H1 (cell line): ENCODE data around the gene ATG16L1. TPM values are rescaled to one million over a fixed set of nuclear protein-coding genes. Genes with fewer than 3 reads are reported as not detected.

ENCODE experiments used
- CTCF ChIA-PET: fragments of 300-600 bp; sonication (Branson Sonifier 250); formaldehyde crosslinking; loops from one replicate; lab custom pipeline; 2021; ENCODE audit not compliant: partially characterized antibody; lab: Charles Lee
- POLR2A ChIA-PET: fragments of 300-600 bp; sonication (Branson Sonifier 250); formaldehyde crosslinking; loops from one replicate; lab custom pipeline; 2021; ENCODE audit warnings: inconsistent platforms; ENCODE audit not compliant: partially characterized antibody; lab: Charles Lee
- DNase-seq, 2 experiments: peaks; one replicate each; pipeline versions ENCODE4 v3.0.0 to v3.0.0-alpha.2; 2010 to 2022; ENCODE audit warnings: low spot score in 2 of 2, low read depth in 1 of 2, mixed read lengths in 1 of 2
- FAIRE-seq: peaks from 2 replicates; lab custom pipeline; 2011; peaks lifted over from hg19 to GRCh38; lab: Jason Lieb, UNC
- H2AFZ ChIP-seq: 2 replicates; pipeline ENCODE4 v1.8.1; 2012; ENCODE audit warnings: low read length, inconsistent platforms
- H2AK5ac ChIP-seq: 2 replicates; pipeline ENCODE4 v1.6.1; 2013; ENCODE audit warnings: low read depth, low read length
- H2BK120ac ChIP-seq: replicated peaks from 2 replicates; pipeline ENCODE3; 2013; ENCODE audit warnings: low read depth, low read length, inconsistent platforms
- H2BK12ac ChIP-seq: 2 replicates; pipeline ENCODE4 v1.6.1; 2013; ENCODE audit warnings: low read depth, low read length
- H2BK15ac ChIP-seq: 2 replicates; pipeline ENCODE4 v1.6.1; 2013; ENCODE audit warnings: low read length
- H2BK20ac ChIP-seq: 2 replicates; pipeline ENCODE4 v1.6.1; 2013; ENCODE audit warnings: low read length
- H2BK5ac ChIP-seq: 2 replicates; pipeline ENCODE4 v1.6.1; 2013; ENCODE audit warnings: low read depth, low read length
- H3K14ac ChIP-seq: 2 replicates; pipeline ENCODE4 v1.6.1; 2013; ENCODE audit warnings: inconsistent platforms; ENCODE audit not compliant: insufficient read length
- H3K18ac ChIP-seq: 2 replicates; pipeline ENCODE4 v1.6.1; 2013; ENCODE audit warnings: low read length; ENCODE audit errors: extremely low read depth
- H3K23ac ChIP-seq: 2 replicates; pipeline ENCODE4 v1.6.1; 2013; ENCODE audit warnings: inconsistent platforms; ENCODE audit not compliant: insufficient read length
- H3K23me2 ChIP-seq: 2 replicates; pipeline ENCODE4 v1.6.1; 2013; ENCODE audit warnings: low read depth, low read length
- H3K27ac ChIP-seq: 2 replicates; pipeline ENCODE4 v1.6.1; 2011; ENCODE audit warnings: low read depth, low read length, inconsistent platforms
- H3K27me3 ChIP-seq, 4 experiments: replicated peaks in 1 of 4; 1 replicate in 1 of 4; 2 replicates in 3 of 4; pipeline versions ENCODE4 v1.6.1 to v1.8.1; 2011 to 2013; ENCODE audit warnings: low read length in 3 of 4, mild to moderate bottlenecking in 3 of 4, inconsistent platforms in 2 of 4, mixed read lengths in 2 of 4, moderate library complexity in 1 of 4; ENCODE audit not compliant: control insufficient read depth in 3 of 4, insufficient read depth in 3 of 4; ENCODE audit errors: extremely low read depth in 1 of 4
- H3K36me3 ChIP-seq, 4 experiments: 2 replicates each; pipeline versions ENCODE4 v1.6.1 to v1.8.1; 2011 to 2013; ENCODE audit warnings: mild to moderate bottlenecking in 4 of 4, low read length in 3 of 4, moderate library complexity in 2 of 4, control low read depth in 1 of 4, inconsistent platforms in 1 of 4; ENCODE audit not compliant: insufficient read depth in 4 of 4, control insufficient read depth in 2 of 4
- H3K4ac ChIP-seq: replicated peaks from 2 replicates; pipeline ENCODE3; 2013; ENCODE audit warnings: low read length, low read depth, mixed read lengths, inconsistent platforms; ENCODE audit not compliant: insufficient read length
- H3K4me1 ChIP-seq, 4 experiments: replicated peaks in 1 of 4; 1 replicate in 1 of 4; 2 replicates in 3 of 4; pipeline versions ENCODE4 v1.6.1 to v1.8.1; 2011 to 2013; ENCODE audit warnings: low read length in 3 of 4, inconsistent platforms in 2 of 4, mixed read lengths in 1 of 4; ENCODE audit not compliant: insufficient read depth in 4 of 4, control insufficient read depth in 3 of 4
- H3K4me2 ChIP-seq, 2 experiments: 2 replicates each; pipeline versions ENCODE4 v1.6.1 to v1.8.1; 2011 to 2013; ENCODE audit warnings: low read depth in 2 of 2, low read length in 2 of 2, control low read depth in 1 of 2, inconsistent platforms in 1 of 2, mild to moderate bottlenecking in 1 of 2; ENCODE audit not compliant: insufficient read depth in 1 of 2
- H3K4me3 ChIP-seq, 4 experiments: fragments of 200-600, 300-600 bp in 1 of 4; sonication (generic), shearing (Covaris generic), sonication (Bioruptor Twin) in 1 of 4; 2 replicates each; pipeline versions ENCODE4 v1.5.1 to v1.8.1; 2011 to 2016; ENCODE audit warnings: low read length in 4 of 4, low read depth in 3 of 4, control low read depth in 2 of 4, inconsistent platforms in 2 of 4, mild to moderate bottlenecking in 2 of 4, mixed read lengths in 1 of 4, moderate library complexity in 1 of 4; ENCODE audit not compliant: insufficient read depth in 2 of 4; ENCODE audit errors: extremely low read depth in 1 of 4
- H3K56ac ChIP-seq: replicated peaks from 2 replicates; pipeline ENCODE3; 2013; ENCODE audit warnings: low read depth, mild to moderate bottlenecking, mixed read lengths, low read length, inconsistent platforms; ENCODE audit not compliant: insufficient read length
- H3K79me1 ChIP-seq: 2 replicates; pipeline ENCODE4 v1.6.1; 2013; ENCODE audit warnings: low read depth, low read length, control low read depth
- H3K79me2 ChIP-seq, 2 experiments: 2 replicates each; pipeline versions ENCODE4 v1.6.1 to v1.8.1; 2012 to 2013; ENCODE audit warnings: low read length in 2 of 2, mild to moderate bottlenecking in 2 of 2, inconsistent platforms in 1 of 2; ENCODE audit not compliant: insufficient read depth in 2 of 2, control insufficient read depth in 1 of 2
- H3K9ac ChIP-seq, 4 experiments: replicated peaks in 1 of 4; 1 replicate in 1 of 4; 2 replicates in 3 of 4; pipeline versions ENCODE4 v1.6.1 to v1.8.1; 2011 to 2013; ENCODE audit warnings: low read depth in 3 of 4, low read length in 3 of 4, control low read depth in 2 of 4, mild to moderate bottlenecking in 2 of 4, moderate library complexity in 2 of 4, inconsistent platforms in 1 of 4; ENCODE audit errors: extremely low read depth in 1 of 4
- H3K9me3 ChIP-seq, 2 experiments: 2 replicates each; pipeline versions ENCODE4 v1.6.1 to v1.8.1; 2012 to 2013; ENCODE audit warnings: mild to moderate bottlenecking in 2 of 2, moderate library complexity in 2 of 2, control low read depth in 1 of 2, inconsistent platforms in 1 of 2, low read depth in 1 of 2, low read length in 1 of 2, mixed read lengths in 1 of 2; ENCODE audit not compliant: insufficient read depth in 2 of 2
- H4K20me1 ChIP-seq, 2 experiments: replicated peaks in 1 of 2; 2 replicates each; pipeline versions ENCODE3 to v1.8.1; 2011 to 2013; ENCODE audit warnings: inconsistent platforms in 2 of 2, low read length in 2 of 2, mild to moderate bottlenecking in 1 of 2; ENCODE audit not compliant: insufficient read depth in 2 of 2, control insufficient read depth in 1 of 2
- H4K5ac ChIP-seq: 2 replicates; pipeline ENCODE4 v1.6.1; 2013; ENCODE audit warnings: low read length, low read depth, mixed read lengths, inconsistent platforms; ENCODE audit not compliant: insufficient read length
- H4K8ac ChIP-seq: 2 replicates; pipeline ENCODE4 v1.8.0; 2013; ENCODE audit warnings: mild to moderate bottlenecking, moderate library complexity, low read length, inconsistent platforms; ENCODE audit not compliant: insufficient read depth; ENCODE audit errors: extremely low read depth
- H4K91ac ChIP-seq: replicated peaks from 2 replicates; pipeline ENCODE3; 2013; ENCODE audit warnings: low read length, mixed read lengths, inconsistent platforms; ENCODE audit not compliant: insufficient read length
- CBX8 ChIP-seq: fragments of 300-800, 300-1000 bp; sonication (generic); IDR thresholded peaks from 2 replicates; pipeline ENCODE4 v1.7.1; 2016; ENCODE audit warnings: low read depth, low read length, borderline replicate concordance
- CEBPB ChIP-seq: IDR thresholded peaks from 2 replicates; pipeline ENCODE4 v1.6.1; 2012; ENCODE audit warnings: low read depth, low read length
- CHD1 ChIP-seq: IDR thresholded peaks from 2 replicates; pipeline ENCODE4 v1.6.1; 2012; ENCODE audit warnings: low read depth, low read length, improper control_type of control experiment
- JUND ChIP-seq: IDR thresholded peaks from 2 replicates; pipeline ENCODE4 v1.6.1; 2011; ENCODE audit warnings: mild to moderate bottlenecking, improper control_type of control experiment, low read length
- KDM1A ChIP-seq: fragments of 200-600, 300-600 bp; sonication (generic); IDR thresholded peaks from 2 replicates; pipeline ENCODE4 v1.7.1; 2016; ENCODE audit warnings: mild to moderate bottlenecking, low read length, borderline replicate concordance
- KDM5A ChIP-seq: fragments of 200-600 bp; IDR thresholded peaks from 2 replicates; pipeline ENCODE4 v1.7.1; 2012; ENCODE audit warnings: mild to moderate bottlenecking, low read length, inconsistent platforms, mixed read lengths
- POLR2AphosphoS5 ChIP-seq: IDR thresholded peaks from 2 replicates; pipeline ENCODE4 v1.6.1; 2011; ENCODE audit warnings: low read depth, low read length
- RAD21 ChIP-seq, 2 experiments: IDR thresholded peaks in 1 of 2; conservative IDR thresholded peaks in 1 of 2; 2 replicates each; pipeline ENCODE4 v1.6.1; 2011; ENCODE audit warnings: low read depth in 2 of 2, low read length in 2 of 2, improper control_type of control experiment in 1 of 2, inconsistent platforms in 1 of 2, mild to moderate bottlenecking in 1 of 2, moderate library complexity in 1 of 2
- RFX5 ChIP-seq: IDR thresholded peaks from 2 replicates; pipeline ENCODE4 v1.6.1; 2011; ENCODE audit warnings: low read depth, low read length, improper control_type of control experiment, borderline replicate concordance
- RNF2 ChIP-seq: fragments of 200-900, 300-1000 bp; sonication (generic); IDR thresholded peaks from 2 replicates; pipeline ENCODE4 v1.7.1; 2016; ENCODE audit warnings: borderline replicate concordance, low read depth, mild to moderate bottlenecking, antibody characterized with exemption, low read length; ENCODE audit not compliant: poor library complexity, severe bottlenecking; ENCODE audit errors: missing control alignments
- SUZ12 ChIP-seq: fragments of 200-600 bp; sonication (generic); IDR thresholded peaks from 2 replicates; pipeline ENCODE4 v1.6.1; 2012; ENCODE audit warnings: mild to moderate bottlenecking, inconsistent platforms, low read length, moderate library complexity, mixed read lengths
- WGBS, 2 experiments: shearing (Covaris generic) in 1 of 2; methylation state at CpG; one replicate each; pipeline versions ENCODE4 v1.1.6 to v1.1.7; 2013 to 2015; ENCODE audit warnings: low lambda C conversion rate in 2 of 2, mixed read lengths in 2 of 2, inconsistent platforms in 1 of 2, low coverage in 1 of 2, missing lambda C conversion rate in 1 of 2; ENCODE audit not compliant: insufficient replicate concordance in 2 of 2, insufficient coverage in 1 of 2, insufficient read length in 1 of 2; ENCODE audit errors: extremely low coverage in 1 of 2, missing lambda C conversion rate in 1 of 2; 5-methylcytosine and 5-hydroxymethylcytosine counted together
- polyA plus RNA-seq, 7 experiments: library from polyadenylated mRNA; depleted of rRNA in 3 of 7; stranded (reverse) in 5 of 7; unstranded in 2 of 7; fragments of >200 nt in 5 of 7; fragments of 200-250 nt in 2 of 7; gene quantifications; 1 replicate in 5 of 7; 2 replicates in 1 of 7; 4 replicates in 1 of 7; pipeline versions ENCODE4 v1.2.1 to v1.2.3, GENCODE V29; 2011 to 2013; ENCODE audit warnings: missing spikeins in 2 of 7, mixed read lengths in 2 of 7
- total RNA-seq: library from RNA; stranded (reverse); fragmentation: NEBNext Ultra II Directional; extraction: Animal tissue kit (Norgen Biotek cat#: 25700); gene quantifications from 2 replicates; pipeline ENCODE4 v1.2.1, GENCODE V29; 2021

ATG16L1 gene
- total and polyA plus RNA-seq, 2 of the 8 experiments (the other 6 are each of a cell fraction or from before 2014, with no cell fraction given) = 18.3 to 31.0 TPM

DNA sequence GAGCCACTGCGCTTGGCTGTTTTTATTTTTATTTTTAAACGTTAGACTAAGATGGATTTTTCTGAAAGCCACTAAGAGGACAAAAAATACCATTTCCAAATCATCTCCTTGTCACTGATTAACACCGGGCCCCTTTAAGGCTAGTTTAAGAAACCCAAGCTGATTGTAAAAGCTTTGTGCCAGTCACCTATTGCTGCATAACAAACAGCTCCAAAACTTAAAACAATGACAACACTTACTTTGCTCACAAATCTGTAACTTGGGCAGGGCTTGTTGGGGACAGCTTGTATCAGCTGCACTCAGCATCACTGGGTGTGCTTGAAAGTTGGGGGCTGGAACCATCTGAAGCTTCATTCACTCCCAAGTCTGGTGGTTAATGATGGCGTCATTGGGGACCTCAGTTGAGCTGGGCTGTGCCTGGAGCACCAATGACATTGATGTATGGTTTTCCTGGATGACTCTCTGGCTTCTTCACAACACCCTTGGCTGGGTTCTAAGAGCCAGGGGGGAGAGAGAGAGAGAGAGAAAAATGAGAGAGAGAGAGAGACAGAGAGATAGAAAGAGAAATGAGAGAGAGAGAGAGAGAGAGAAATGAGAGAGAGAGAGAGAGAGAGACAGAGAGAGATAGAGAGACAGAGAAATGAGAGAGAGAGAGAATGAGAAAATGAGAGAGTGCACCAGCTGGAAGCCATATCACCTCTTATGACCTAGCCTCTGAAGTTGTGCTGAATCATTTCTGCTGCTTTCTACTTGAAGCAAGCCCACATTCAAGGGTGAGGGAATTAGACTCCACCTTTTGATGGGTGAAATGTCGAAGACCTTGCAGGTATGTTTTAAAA lies 26.0 kb upstream of the ATG16L1 start:
- Histone ChIP-seq H2BK120ac (no peak overlapping the region), H3K27ac (no peak overlapping the region), H3K23ac (no peak overlapping the region), H3K79me1 (no peaks in the 10 kb centered on the region), H3K9ac (no peak overlapping the region), H3K18ac (no peak overlapping the region), H2BK20ac (no peak overlapping the region), H3K4me1 (peaks cover 0 to 5% (median 0%) of the 10 kb centered on the region in 4 experiments; a peak in 2 of 7 replicates), H4K5ac (no peak overlapping the region), H3K27me3 (no peaks in the 10 kb centered on the region), H3K23me2 (no peaks in the 10 kb centered on the region), H2AK5ac (no peak overlapping the region), H2BK12ac (no peak overlapping the region), H3K56ac (no peak overlapping the region), H4K91ac (no peak overlapping the region), H3K4ac (no peak overlapping the region), H2AFZ (no peak overlapping the region), H3K4me2 (no peak overlapping the region), H3K4me3 (no peak overlapping the region), H3K9me3 (no peaks in the 10 kb centered on the region), H4K20me1 (no peaks in the 10 kb centered on the region), H4K8ac (no peak overlapping the region), H2BK15ac (no peak overlapping the region), H3K36me3 (no peaks in the 10 kb centered on the region), H3K79me2 (no peaks in the 10 kb centered on the region), H3K14ac (no peak overlapping the region), H2BK5ac (no peak overlapping the region)
- POLR2A ChIA-PET = no interaction called here
- no peak for TF ChIP-seq RAD21 (IDR thresholded peaks at IDR 0.05 in 1 of 2, conservative IDR thresholded peaks at IDR 0.05 in 1 of 2; ENCODE audit: low read depth in 2 of 2, low read length in 2 of 2)
- no peak for TF ChIP-seq KDM5A
- TF ChIP-seq POLR2AphosphoS5 = no peak
- TF ChIP-seq CHD1 = no peak
- TF ChIP-seq JUND = no peak
- no peak for TF ChIP-seq RFX5
- no peak for TF ChIP-seq SUZ12
- no peak for TF ChIP-seq KDM1A
- TF ChIP-seq RNF2 = no peak
- no peak for TF ChIP-seq CBX8
- TF ChIP-seq CEBPB = no peak
- DNase-seq (no peak), FAIRE-seq (no peak)
- CTCF ChIA-PET = interaction anchor here (1.1 to 2.5 kb wide), 3 partner anchors 10 to 338 kb away, joined by 3 to 13 read pairs (median 3); no protein-coding TSS in a partner anchor
- 77% methylated on average over 5 of the region's 5 CpGs; no CpG with 5 or more reads in 1 of the 2 experiments for WGBS, 2 experiments
